GM12892 (cell line): ENCODE data around the gene NR5A1.

ENCODE experiments used
- DNase-seq: peaks from one replicate; pipeline ENCODE4 v3.0.0; 2011; ENCODE audit not compliant: insufficient read length
- FAIRE-seq: peaks from 2 replicates; lab custom pipeline; 2011; peaks lifted over from hg19 to GRCh38; lab: Jason Lieb, UNC
- POLR2A ChIP-seq: IDR thresholded peaks from 2 replicates; pipeline ENCODE4 v1.6.1; 2011; ENCODE audit warnings: low read depth, low read length, control low read depth
- POLR2AphosphoS5 ChIP-seq: IDR thresholded peaks from 2 replicates; pipeline ENCODE4 v1.6.1; 2011; ENCODE audit warnings: low read depth, low read length, control low read depth
- TAF1 ChIP-seq: IDR thresholded peaks from 2 replicates; pipeline ENCODE4 v1.6.1; 2011; ENCODE audit warnings: low read depth, mild to moderate bottlenecking, control low read depth, low read length, borderline replicate concordance

Gene NR5A1

GRCh38 chr9:124439686-124440243 is 67.4 kb downstream of the NR5A1 start:
- FAIRE-seq (no peak), DNase-seq (no peak)
- TF ChIP-seq POLR2AphosphoS5 (no peak), POLR2A (no peak), TAF1 (no peak)

DNA sequence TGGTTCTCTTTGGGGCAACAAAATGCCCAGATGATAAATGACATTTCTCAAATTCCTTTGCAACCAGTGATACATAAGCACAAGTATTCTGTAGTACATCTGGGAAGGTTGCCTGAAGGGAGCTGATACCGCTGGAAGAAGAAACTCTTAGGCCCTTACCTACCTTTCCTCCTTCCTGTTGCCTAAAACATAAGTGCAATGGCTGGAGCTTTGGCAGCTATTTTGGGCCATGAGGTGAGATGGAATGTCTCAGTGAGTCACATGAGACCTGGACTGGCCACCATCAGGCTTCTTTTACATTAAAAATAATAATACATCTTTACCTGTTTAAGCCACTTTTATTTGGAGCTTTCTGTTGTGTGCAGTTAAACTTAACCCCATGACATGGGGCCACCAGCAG is 68.1 kb downstream of the NR5A1 start:
- FAIRE-seq = no peak
- DNase-seq = no peak
- no peak for TF ChIP-seq POLR2AphosphoS5
- TF ChIP-seq POLR2A = no peak
- TF ChIP-seq TAF1 = no peak

GRCh38 chr9:124438091-124438490 is 69.1 kb downstream of the NR5A1 start:
- DNase-seq (no peak), FAIRE-seq (no peak)
- no peak for TF ChIP-seq POLR2A
- no peak for TF ChIP-seq POLR2AphosphoS5

- DNase-seq (no peak), FAIRE-seq (no peak)
- TF ChIP-seq POLR2A = no peak
- no peak for TF ChIP-seq POLR2AphosphoS5
- no peak for TF ChIP-seq TAF1
Observed at GRCh38 chr9:124437086-124437485, 70.1 kb downstream of the NR5A1 start.

GRCh38 chr9:124436320-124436719 is 70.9 kb downstream of the NR5A1 start:
- DNase-seq (no peak), FAIRE-seq (peak; percentile 48)
- TF ChIP-seq POLR2AphosphoS5 (no peak), TAF1 (no peak), POLR2A (no peak)
